MM.1S (cell line): ENCODE measurements around the gene SPIRE1.

Experiments used
- DNase-seq: peaks from one replicate; pipeline ENCODE4 v3.0.0-alpha.2; 2015
- H2AFZ ChIP-seq: fragments of 300-600 bp; sonication (generic); 2 replicates; pipeline ENCODE4 v1.6.0; 2016; ENCODE audit warnings: antibody characterized with exemption, low read length
- H3F3A ChIP-seq: fragments of 300-600 bp; sonication (generic); 2 replicates; pipeline ENCODE4 v1.6.1; 2016; ENCODE audit warnings: mild to moderate bottlenecking, antibody characterized with exemption, low read length, moderate library complexity, mixed read lengths; ENCODE audit not compliant: insufficient read depth
- H3K27ac ChIP-seq: fragments of 300-600 bp; sonication (generic); 2 replicates; pipeline ENCODE4 v1.5.1; 2016; ENCODE audit warnings: mild to moderate bottlenecking, low read length
- H3K27me3 ChIP-seq: fragments of 300-600 bp; sonication (generic); replicated peaks from 2 replicates; pipeline ENCODE4 v1.6.0; 2016; ENCODE audit warnings: low read length; ENCODE audit not compliant: insufficient read depth
- H3K36me3 ChIP-seq: fragments of 300-600 bp; sonication (generic); replicated peaks from 2 replicates; pipeline ENCODE4 v1.6.1; 2016; ENCODE audit warnings: mild to moderate bottlenecking, low read length, mixed read lengths; ENCODE audit not compliant: insufficient read depth
- H3K4me1 ChIP-seq: fragments of 300-600 bp; sonication (generic); 2 replicates; pipeline ENCODE4 v1.6.1; 2016; ENCODE audit warnings: low read length, mixed read lengths
- H3K4me2 ChIP-seq: fragments of 300-600 bp; sonication (generic); 2 replicates; pipeline ENCODE4 v1.6.0; 2016; ENCODE audit warnings: low read depth, low read length
- H3K4me3 ChIP-seq: fragments of 300-600 bp; sonication (generic); 2 replicates; pipeline ENCODE4 v1.5.1; 2016; ENCODE audit warnings: low read length, mixed read lengths
- H3K79me2 ChIP-seq: fragments of 300-600 bp; sonication (generic); 2 replicates; pipeline ENCODE4 v1.6.1; 2016; ENCODE audit warnings: mixed run types, low read length, mixed read lengths
- H3K9ac ChIP-seq: fragments of 300-600 bp; sonication (generic); 2 replicates; pipeline ENCODE4 v1.6.1; 2016; ENCODE audit warnings: low read length, mixed read lengths
- H3K9me2 ChIP-seq: fragments of 300-600 bp; sonication (generic); replicated peaks from 2 replicates; pipeline ENCODE4 v1.6.1; 2016; ENCODE audit warnings: mild to moderate bottlenecking, low read length, mixed read lengths; ENCODE audit not compliant: insufficient read depth
- H3K9me3 ChIP-seq: fragments of 300-600 bp; sonication (generic); replicated peaks from 2 replicates; pipeline ENCODE4 v1.6.1; 2016; ENCODE audit warnings: mild to moderate bottlenecking, low read length, mixed read lengths; ENCODE audit not compliant: insufficient read depth
- H4K20me1 ChIP-seq: fragments of 300-600 bp; sonication (generic); 2 replicates; pipeline ENCODE4 v1.6.1; 2016; ENCODE audit warnings: mild to moderate bottlenecking, low read length, moderate library complexity, mixed read lengths; ENCODE audit not compliant: insufficient read depth
- CTCF ChIP-seq: fragments of 300-600 bp; sonication (generic); IDR thresholded peaks from 2 replicates; pipeline ENCODE4 v1.5.1; 2016; ENCODE audit warnings: antibody characterized with exemption, low read length, mixed read lengths
- EZH2 ChIP-seq: fragments of 300-600 bp; sonication (generic); optimal IDR thresholded peaks from 2 replicates; pipeline ENCODE3; 2017; ENCODE audit warnings: low read depth, mild to moderate bottlenecking, antibody characterized with exemption, low read length, mixed read lengths
- EZH2phosphoT487 ChIP-seq: fragments of 300-600 bp; sonication (generic); IDR thresholded peaks from 2 replicates; pipeline ENCODE4 v1.6.1; 2018; ENCODE audit warnings: antibody characterized with exemption, low read length

The SPIRE1 gene

GRCh38 chr18:12518326-12518725 lies 139.6 kb downstream of the SPIRE1 start:
- no peak overlapping the region for H3K4me2 ChIP-seq
- H3K4me3 ChIP-seq, result no peak overlapping the region
- DNase-seq, result no peak
- no peaks in the 10 kb centered on the region for H3K36me3 ChIP-seq
- no peak overlapping the region for H2AFZ ChIP-seq
- no peak overlapping the region for H3K27ac ChIP-seq
- H3K4me1 ChIP-seq, result no peaks in the 10 kb centered on the region
- no peaks in the 10 kb centered on the region for H3K27me3 ChIP-seq
- H3K9ac ChIP-seq, result no peak overlapping the region
- H4K20me1 ChIP-seq, result no peaks in the 10 kb centered on the region
- no peaks in the 10 kb centered on the region for H3K79me2 ChIP-seq
- no peaks in the 10 kb centered on the region for H3F3A ChIP-seq
- no peak for TF ChIP-seq EZH2phosphoT487
- no peak for TF ChIP-seq CTCF
- no peak for TF ChIP-seq EZH2
- no peaks in the 10 kb centered on the region for H3K9me2 ChIP-seq
- no peaks in the 10 kb centered on the region for H3K9me3 ChIP-seq

GRCh38 chr18:12517142-12517825 lies 140.6 kb downstream of the SPIRE1 start:
- no peak for DNase-seq
- Histone ChIP-seq H3K9me2 (no peaks in the 10 kb centered on the region), H3F3A (no peaks in the 10 kb centered on the region), H3K79me2 (no peaks in the 10 kb centered on the region), H4K20me1 (no peaks in the 10 kb centered on the region), H3K9me3 (no peaks in the 10 kb centered on the region), H3K4me2 (no peak overlapping the region), H2AFZ (no peak overlapping the region), H3K27ac (no peak overlapping the region), H3K4me3 (no peak overlapping the region), H3K4me1 (no peaks in the 10 kb centered on the region), H3K9ac (no peak overlapping the region), H3K36me3 (no peaks in the 10 kb centered on the region), H3K27me3 (no peaks in the 10 kb centered on the region)
- TF ChIP-seq EZH2phosphoT487 (no peak), EZH2 (no peak), CTCF (no peak)

GRCh38 chr18:12516049-12516630 lies 141.8 kb downstream of the SPIRE1 start:
- Histone ChIP-seq H3K4me1 (no peaks in the 10 kb centered on the region), H3K27me3 (no peaks in the 10 kb centered on the region), H3F3A (no peaks in the 10 kb centered on the region), H3K79me2 (no peaks in the 10 kb centered on the region), H3K9me2 (no peaks in the 10 kb centered on the region), H3K27ac (no peak overlapping the region), H4K20me1 (no peaks in the 10 kb centered on the region), H3K36me3 (no peaks in the 10 kb centered on the region), H3K4me3 (no peak overlapping the region), H3K9ac (no peak overlapping the region), H3K9me3 (no peaks in the 10 kb centered on the region), H3K4me2 (no peak overlapping the region), H2AFZ (no peak overlapping the region)
- no peak for TF ChIP-seq CTCF
- TF ChIP-seq EZH2phosphoT487, result no peak
- TF ChIP-seq EZH2, result no peak
- DNase-seq, result no peak
